Body of pancreas (tissue), 4 donors: ENCODE results near the gene TUFM. TPM values are rescaled to one million over a fixed set of nuclear protein-coding genes. Genes with fewer than 3 reads are reported as not detected.

Experiments
- ATAC-seq: fragments of 150-250 bp; one replicate; pipeline ENCODE4 v1.9.1; 2016
- DNase-seq, 4 donors: peaks; one replicate each; pipeline ENCODE4 v3.0.0-alpha.2; 2019
- H3K27ac ChIP-seq, 4 donors: fragments of 200-600 bp; sonication (generic); 1 replicate in 3 of 4; 2 replicates in 1 of 4; pipeline versions ENCODE4 v1.5.1 to v1.6.1; 2016 to 2019; ENCODE audit warnings: mild to moderate bottlenecking in 1 of 4, mixed read lengths in 1 of 4, moderate library complexity in 1 of 4
- H3K27me3 ChIP-seq, 2 donors: fragments of 200-600 bp; sonication (generic); one replicate each; pipeline ENCODE4 v1.6.0; 2016; ENCODE audit warnings: mild to moderate bottlenecking in 1 of 2
- H3K36me3 ChIP-seq, 2 donors: fragments of 200-600 bp; sonication (generic); replicated peaks in 1 of 2; 2 replicates each; pipeline ENCODE4 v1.5.1; 2016; ENCODE audit warnings: low read depth in 2 of 2; ENCODE audit not compliant: insufficient read depth in 1 of 2
- H3K4me1 ChIP-seq: fragments of 200-600 bp; sonication (generic); one replicate; pipeline ENCODE4 v1.6.0; 2016
- H3K4me3 ChIP-seq, 2 donors: fragments of 200-600 bp; sonication (generic); 1 replicate in 1 of 2; 2 replicates in 1 of 2; pipeline ENCODE4 v1.5.1; 2016 to 2019
- H3K9me3 ChIP-seq, 3 donors: fragments of 200-600 bp; sonication (generic); 1 replicate in 2 of 3; 2 replicates in 1 of 3; pipeline ENCODE4 v1.5.1; 2016
- CTCF ChIP-seq, 7 experiments: fragments of 450-650 bp in 4 of 7; fragments of 200-600 bp in 3 of 7; sonication (generic) in 3 of 7; IDR thresholded peaks; one replicate each; pipeline ENCODE4 v1.5.1; 2016 to 2019; ENCODE audit warnings: antibody characterized with exemption in 7 of 7
- POLR2A ChIP-seq, 3 donors: fragments of 450-650 bp; IDR thresholded peaks; one replicate each; pipeline ENCODE4 v1.6.1; 2016; ENCODE audit warnings: antibody characterized with exemption in 3 of 3, mild to moderate bottlenecking in 2 of 3
- WGBS, 2 donors: methylation state at CpG; one replicate each; pipeline ENCODE4 v1.1.5; 2017; 5-methylcytosine and 5-hydroxymethylcytosine counted together
- intact Hi-C: fragments of 100-400 bp; cut with DNase I; formaldehyde crosslinking; loops from one replicate; pipeline ENCODE4 v1.15.1; 2023
- total RNA-seq, 2 donors: library from RNA; depleted of rRNA; stranded (reverse); fragments of >200 nt; gene quantifications; one replicate each; pipeline ENCODE4 v1.1.0, GENCODE V29; 2016

TUFM gene
- total RNA-seq, 2 donors from 2014 or later, result 93.4 to 103 TPM

DNA sequence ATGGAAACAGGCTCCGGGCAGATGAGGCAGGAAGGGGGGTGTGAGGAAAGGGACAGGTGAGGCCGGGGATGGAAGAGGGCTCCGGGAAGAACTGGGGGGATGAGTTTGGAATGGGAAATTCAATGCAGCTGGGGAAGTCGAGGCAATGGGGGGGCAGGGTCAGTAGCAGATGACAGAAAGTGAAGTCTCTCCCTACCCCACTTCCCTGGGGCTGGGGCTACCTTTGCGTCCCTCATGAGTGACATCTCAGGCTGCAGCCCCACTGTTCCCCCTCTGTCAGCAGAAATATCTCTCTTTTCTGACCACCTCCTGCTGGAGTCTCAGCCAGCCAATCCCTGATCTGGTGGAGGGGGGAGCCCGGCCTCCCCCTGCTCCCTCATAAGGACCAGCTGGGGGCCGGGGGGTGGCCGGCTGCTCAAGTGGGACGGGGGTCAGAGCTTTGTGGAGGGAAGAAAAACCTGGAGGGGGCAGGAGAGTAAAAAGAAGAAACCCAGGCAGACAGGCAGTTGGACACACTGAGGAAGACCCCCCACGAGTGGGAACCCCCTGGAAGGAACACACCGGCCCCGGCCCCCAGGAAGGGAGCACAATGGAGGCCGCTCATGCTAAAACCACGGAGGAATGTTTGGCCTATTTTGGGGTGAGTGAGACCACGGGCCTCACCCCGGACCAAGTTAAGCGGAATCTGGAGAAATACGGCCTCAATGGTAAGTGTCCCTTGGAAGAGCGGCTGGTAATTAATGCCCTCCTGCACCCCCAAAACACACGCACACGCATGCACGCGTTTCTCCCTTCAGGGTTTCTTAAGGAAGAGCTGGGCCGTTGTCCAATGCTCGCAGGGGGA, 32.2 kb upstream of the TUFM start, which contains the start of gene ATP2A1:
TSS of gene ATP2A1 (plus strand) at position 406 of the 844 bp plus-strand sequence. CDS start at position 590, 184 bp downstream.
- ATAC-seq (no peak), DNase-seq (no peak)
- intact Hi-C loops, result loop anchor here (10.0 kb wide), 1 partner anchor 56 kb away; the partner anchor contains the start of gene CD19
- H3K27ac ChIP-seq, result no peak within 1 kb of the TSS
- TF ChIP-seq CTCF (IDR thresholded peaks at IDR 0.05) (no peak), POLR2A (IDR thresholded peaks at IDR 0.05) (no peak)
- H3K4me3 ChIP-seq, result peak within 1 kb of the TSS; percentile 5 to 19
- H3K4me1 ChIP-seq, result peaks cover 13% of the 10 kb centered on the region
- H3K36me3 ChIP-seq, result no peaks in the 10 kb centered on the region
- no peaks in the 10 kb centered on the region for H3K9me3 ChIP-seq
- WGBS, 2 donors, result 64 to 66% methylated on average over 23 to 25 of the region's 25 CpGs
- H3K27me3 ChIP-seq, result no peaks in the 10 kb centered on the region

DNA sequence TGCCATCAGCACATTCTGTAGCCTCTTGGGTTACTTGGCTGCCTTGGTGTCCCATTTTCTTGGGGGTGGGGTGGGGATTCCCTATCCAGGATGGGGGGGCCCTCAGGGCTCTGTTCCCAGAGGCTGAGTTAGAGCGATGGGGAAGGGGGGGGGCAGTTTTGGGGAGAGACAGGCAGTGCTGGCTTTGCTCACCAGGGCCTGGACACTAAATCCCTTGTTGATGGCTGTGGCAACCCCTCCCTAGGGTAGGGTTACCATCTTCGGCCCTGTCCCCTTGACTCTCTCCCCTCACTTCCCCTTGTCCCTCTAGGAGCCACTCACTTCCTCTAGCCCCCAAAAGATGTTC, 31.5 kb upstream of the TUFM start:
- 55 to 61% methylated on average over 2 of the region's 2 CpGs for WGBS, 2 donors
- no peaks in the 10 kb centered on the region for H3K36me3 ChIP-seq
- H3K4me3 ChIP-seq, result no peak overlapping the region
- H3K27ac ChIP-seq, result no peak overlapping the region
- intact Hi-C loops, result loop anchor here (10.0 kb wide), 1 partner anchor 57 kb away; the partner anchor contains the start of gene CD19
- DNase-seq (no peak), ATAC-seq (no peak)
- H3K9me3 ChIP-seq, result no peaks in the 10 kb centered on the region
- TF ChIP-seq CTCF (IDR thresholded peaks at IDR 0.05), result no peak
- TF ChIP-seq POLR2A (IDR thresholded peaks at IDR 0.05), result no peak
- peaks cover 13% of the 10 kb centered on the region for H3K4me1 ChIP-seq
- no peaks in the 10 kb centered on the region for H3K27me3 ChIP-seq

GRCh38 chr16:28876973-28877654, 31.0 kb upstream of the TUFM start:
- H3K27me3 ChIP-seq, result no peaks in the 10 kb centered on the region
- ATAC-seq (no peak), DNase-seq (no peak)
- intact Hi-C loops, result loop anchor here (10.0 kb wide), 1 partner anchor 58 kb away; the partner anchor contains the start of gene CD19
- TF ChIP-seq CTCF (IDR thresholded peaks at IDR 0.05) (no peak), POLR2A (IDR thresholded peaks at IDR 0.05) (no peak)
- H3K4me1 ChIP-seq, result peaks cover 13% of the 10 kb centered on the region
- 51 to 60% methylated on average over 12 of the region's 12 CpGs for WGBS, 2 donors
- H3K36me3 ChIP-seq, result no peaks in the 10 kb centered on the region
- no peaks in the 10 kb centered on the region for H3K9me3 ChIP-seq
- H3K27ac ChIP-seq, result no peak overlapping the region
- no peak overlapping the region for H3K4me3 ChIP-seq

GRCh38 chr16:28876019-28876659, 30.0 kb upstream of the TUFM start:
- no peak for DNase-seq
- no peak for ATAC-seq
- WGBS, 2 donors, result 58 to 60% methylated on average over 6 to 17 of the region's 17 CpGs
- Histone ChIP-seq H3K4me1 (peaks cover 13% of the 10 kb centered on the region), H3K4me3 (no peak overlapping the region), H3K36me3 (no peaks in the 10 kb centered on the region), H3K27me3 (no peaks in the 10 kb centered on the region), H3K9me3 (no peaks in the 10 kb centered on the region), H3K27ac (no peak overlapping the region)
- intact Hi-C loops, result loop anchor here (10.0 kb wide), 1 partner anchor 59 kb away; the partner anchor contains the start of gene CD19
- TF ChIP-seq POLR2A (IDR thresholded peaks at IDR 0.05) (no peak), CTCF (IDR thresholded peaks at IDR 0.05) (no peak)
